K562 (cell line): ENCODE data around the gene AIMP2. TPM values are rescaled to one million over a fixed set of nuclear protein-coding genes. Genes with fewer than 3 reads are reported as not detected.

ENCODE experiments used
- ARID4B ChIP-seq: sonication (generic); formaldehyde crosslinking; IDR thresholded peaks from 2 replicates; pipeline ENCODE4 v1.8.0; 2022; ENCODE audit warnings: mild to moderate bottlenecking, missing genetic modification reagents
- BRCA1 ChIP-seq, 2 experiments: fragments of 450-650 bp in 1 of 2; sonication (generic) in 1 of 2; formaldehyde crosslinking in 1 of 2; IDR thresholded peaks; 2 replicates each; pipeline versions ENCODE4 v1.5.0 to v1.6.1; 2017 to 2020; ENCODE audit warnings: mild to moderate bottlenecking in 1 of 2, missing genetic modification reagents in 1 of 2
- CBX5 ChIP-seq: IDR thresholded peaks from 2 replicates; pipeline ENCODE4 v1.6.1; 2014; ENCODE audit warnings: low read depth, borderline replicate concordance
- CHD1 ChIP-seq: fragments of 200-600 bp; sonication (generic); IDR thresholded peaks from one replicate; pipeline ENCODE4 v1.6.1; 2012; ENCODE audit warnings: mild to moderate bottlenecking, moderate library complexity, low read length, inconsistent platforms
- LEF1 ChIP-seq: fragments of 450-650 bp; IDR thresholded peaks from 2 replicates; pipeline ENCODE4 v1.6.1; 2016; ENCODE audit warnings: mild to moderate bottlenecking
- NR0B1 ChIP-seq: fragments of 450-650 bp; IDR thresholded peaks from one replicate; pipeline ENCODE4 v1.6.1; 2018; ENCODE audit warnings: mild to moderate bottlenecking, moderate library complexity; ENCODE audit not compliant: partially characterized antibody
- NR2C2 ChIP-seq, 2 experiments: fragments of 200-800 bp in 1 of 2; sonication (Bioruptor generic) in 1 of 2; sonication (generic) in 1 of 2; formaldehyde crosslinking in 1 of 2; IDR thresholded peaks; 2 replicates each; pipeline versions ENCODE4 v1.6.1 to v1.8.0; 2016 to 2022; ENCODE audit warnings: mild to moderate bottlenecking in 1 of 2, missing compliant biosample characterization in 1 of 2, missing genetic modification characterization in 1 of 2, missing genetic modification reagents in 1 of 2
- SMAD2 ChIP-seq: fragments of 150-350 bp; IDR thresholded peaks from 2 replicates; pipeline ENCODE4 v1.6.1; 2014; ENCODE audit warnings: low read depth, mild to moderate bottlenecking, low read length
- SRF ChIP-seq, 2 experiments: fragments of 250-450, 450-650 bp in 1 of 2; sonication (Bioruptor Pico) in 1 of 2; sonication (generic) in 1 of 2; formaldehyde crosslinking; IDR thresholded peaks; 2 replicates each; pipeline versions ENCODE4 v1.5.0 to v1.5.1; 2020 to 2022; ENCODE audit warnings: mild to moderate bottlenecking in 1 of 2, missing genetic modification reagents in 1 of 2
- TGIF2 ChIP-seq: sonication (generic); formaldehyde crosslinking; IDR thresholded peaks from 2 replicates; pipeline ENCODE4 v1.8.1; 2022; ENCODE audit warnings: mild to moderate bottlenecking, missing genetic modification reagents, moderate library complexity
- THAP7 ChIP-seq: fragments of 250-450 bp; sonication (Bioruptor Pico); IDR thresholded peaks from 2 replicates; pipeline ENCODE4 v1.5.0; 2021
- TSC22D4 ChIP-seq: fragments of 450-650 bp; IDR thresholded peaks from 2 replicates; pipeline ENCODE4 v1.6.1; 2016; ENCODE audit warnings: missing genetic modification characterization, missing biosample characterization, control low read depth
- ZKSCAN8 ChIP-seq: fragments of 200-800 bp; sonication (Bioruptor generic); IDR thresholded peaks from 2 replicates; pipeline ENCODE4 v1.6.1; 2016; ENCODE audit warnings: missing genetic modification characterization, missing compliant biosample characterization
- ZNF253 ChIP-seq: fragments of 250-450 bp; sonication (Bioruptor Pico); conservative IDR thresholded peaks from 2 replicates; pipeline ENCODE4 v1.6.1; 2021; ENCODE audit warnings: mild to moderate bottlenecking
- ZNF589 ChIP-seq: fragments of 200-800 bp; sonication (Bioruptor generic); IDR thresholded peaks from 2 replicates; pipeline ENCODE4 v1.6.1; 2016; ENCODE audit warnings: low read depth, missing genetic modification characterization, missing compliant biosample characterization
- ZNF639 ChIP-seq, 2 experiments: fragments of 200-800 bp in 1 of 2; sonication (Bioruptor generic) in 1 of 2; sonication (generic) in 1 of 2; formaldehyde crosslinking in 1 of 2; IDR thresholded peaks in 1 of 2; conservative IDR thresholded peaks in 1 of 2; 2 replicates each; pipeline versions ENCODE4 v1.5.0 to v1.6.1; 2016 to 2020; ENCODE audit warnings: missing compliant biosample characterization in 1 of 2, missing genetic modification characterization in 1 of 2, missing genetic modification reagents in 1 of 2
- ZNF830 ChIP-seq: fragments of 250-450 bp; sonication (Bioruptor Pico); IDR thresholded peaks from 2 replicates; pipeline ENCODE4 v1.5.0; 2021; ENCODE audit warnings: mild to moderate bottlenecking
- polyA plus RNA-seq, 8 experiments: library from polyadenylated mRNA; depleted of rRNA in 4 of 8; stranded (reverse) in 5 of 8; unstranded in 3 of 8; fragments of >200 nt; fragmentation: Nextera tagmentation in 2 of 8; fragmentation: Illumina TruSeq in 1 of 8; extraction: Ambion mirVana in 2 of 8; extraction: Trizol in 1 of 8; gene quantifications; 2 replicates each; pipeline versions ENCODE4 v1.2.1 to v1.2.3, GENCODE V29; 2011 to 2014; ENCODE audit warnings: inconsistent platforms in 1 of 8, missing spikeins in 1 of 8
- total RNA-seq, 7 experiments: library from RNA; depleted of rRNA in 6 of 7; stranded (reverse); fragments of >200 nt in 6 of 7; fragmentation: Illumina TruSeq in 2 of 7; extraction: Trizol in 2 of 7; gene quantifications; 2 replicates each; pipeline versions ENCODE4 v1.2.1 to v1.2.3, GENCODE V29; 2011 to 2021; ENCODE audit warnings: low replicate concordance in 1 of 7

Gene AIMP2
- total and polyA plus RNA-seq, 9 of the 15 experiments (the other 6 are each of a cell fraction or from before 2014, with no cell fraction given) = 47.5 to 84.9 (median 63.5) TPM

- no peak for TF ChIP-seq THAP7 (CRISPR knock-in tag)
- TF ChIP-seq ARID4B (CRISPR knock-in tag) = no peak
- TF ChIP-seq BRCA1 (IDR thresholded peaks at IDR 0.05) = no peak
- TF ChIP-seq BRCA1 (CRISPR knock-in tag; IDR thresholded peaks at IDR 0.05) = no peak
- TF ChIP-seq CHD1 = no peak
- TF ChIP-seq LEF1 = peak; percentile 89
- no peak for TF ChIP-seq ZNF830
- no peak for TF ChIP-seq TGIF2 (CRISPR knock-in tag)
- no peak for TF ChIP-seq NR2C2 (CRISPR knock-in tag; IDR thresholded peaks at IDR 0.05)
- TF ChIP-seq NR2C2 (tag; IDR thresholded peaks at IDR 0.05) = no peak
- no peak for TF ChIP-seq SRF (CRISPR knock-in tag; IDR thresholded peaks at IDR 0.05)
- TF ChIP-seq SMAD2 = no peak
- TF ChIP-seq ZNF639 (CRISPR knock-in tag; conservative IDR thresholded peaks at IDR 0.05 in 1 of 2, IDR thresholded peaks at IDR 0.05 in 1 of 2) = peak in 1 of 2 experiments; percentile 68; a peak in 1 of 4 replicates
- no peak for TF ChIP-seq ZNF253 (CRISPR knock-in tag)
- TF ChIP-seq ZNF589 (CRISPR knock-in tag) = peak; percentile 83
- 0 out of 2 replicates have a peak, but pooled peaks have one; percentile 29 for TF ChIP-seq ZKSCAN8 (CRISPR knock-in tag)
- no peak for TF ChIP-seq TSC22D4
- no peak for TF ChIP-seq CBX5
- TF ChIP-seq NR0B1 = no peak
Measured at GRCh38 chr7:6056616-6057015, 47.5 kb downstream of the AIMP2 start (continued).
